MM.1S (cell line): ENCODE results near the gene MOB1A.

ENCODE experiments used
- EZH2phosphoT487 ChIP-seq: fragments of 300-600 bp; sonication (generic); IDR thresholded peaks from 2 replicates; pipeline ENCODE4 v1.6.1; 2018; ENCODE audit warnings: antibody characterized with exemption, low read length
- TF ChIP-seq, protein P1 (sequence below): fragments of 300-600 bp; sonication (generic); IDR thresholded peaks from 2 replicates; pipeline ENCODE4 v1.5.1; 2016; ENCODE audit warnings: antibody characterized with exemption, low read length, mixed read lengths

- TF ChIP-seq, protein P1, sequence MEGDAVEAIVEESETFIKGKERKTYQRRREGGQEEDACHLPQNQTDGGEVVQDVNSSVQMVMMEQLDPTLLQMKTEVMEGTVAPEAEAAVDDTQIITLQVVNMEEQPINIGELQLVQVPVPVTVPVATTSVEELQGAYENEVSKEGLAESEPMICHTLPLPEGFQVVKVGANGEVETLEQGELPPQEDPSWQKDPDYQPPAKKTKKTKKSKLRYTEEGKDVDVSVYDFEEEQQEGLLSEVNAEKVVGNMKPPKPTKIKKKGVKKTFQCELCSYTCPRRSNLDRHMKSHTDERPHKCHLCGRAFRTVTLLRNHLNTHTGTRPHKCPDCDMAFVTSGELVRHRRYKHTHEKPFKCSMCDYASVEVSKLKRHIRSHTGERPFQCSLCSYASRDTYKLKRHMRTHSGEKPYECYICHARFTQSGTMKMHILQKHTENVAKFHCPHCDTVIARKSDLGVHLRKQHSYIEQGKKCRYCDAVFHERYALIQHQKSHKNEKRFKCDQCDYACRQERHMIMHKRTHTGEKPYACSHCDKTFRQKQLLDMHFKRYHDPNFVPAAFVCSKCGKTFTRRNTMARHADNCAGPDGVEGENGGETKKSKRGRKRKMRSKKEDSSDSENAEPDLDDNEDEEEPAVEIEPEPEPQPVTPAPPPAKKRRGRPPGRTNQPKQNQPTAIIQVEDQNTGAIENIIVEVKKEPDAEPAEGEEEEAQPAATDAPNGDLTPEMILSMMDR = no peak
- no peak for TF ChIP-seq EZH2phosphoT487
Observed at GRCh38 chr2:74204436-74204835, 25.8 kb upstream of the MOB1A start.
